GM19324 (cell line): ENCODE data around the gene ZFR.
"Not testable (repeated sequence)": the region's sequence is repeated elsewhere in the genome, so short reads cannot be mapped to it uniquely, and the experiment has no call there.

ENCODE experiments used
- ATAC-seq: cut with Tn5 transposase; IDR thresholded peaks from one replicate; pipeline ENCODE4 v1.9.1; 2021; ENCODE audit warnings: mild to moderate bottlenecking, moderate library complexity; ENCODE audit not compliant: unreplicated experiment, low FRiP score

ZFR gene

GRCh38 chr5:32453916-32454315 lies 9.4 kb upstream of the ZFR start:
- no peak for ATAC-seq

- not testable (repeated sequence) for ATAC-seq
Measured at GRCh38 chr5:32452316-32452715, 7.8 kb upstream of the ZFR start.

GRCh38 chr5:32450952-32451351 lies 6.4 kb upstream of the ZFR start:
- no peak for ATAC-seq

GRCh38 chr5:32449262-32449661 lies 4.7 kb upstream of the ZFR start:
- ATAC-seq = no peak

GRCh38 chr5:32446630-32447029 lies 2.1 kb upstream of the ZFR start:
- no peak for ATAC-seq

GRCh38 chr5:32445831-32446614 lies 1.5 kb upstream of the ZFR start:
- ATAC-seq = no peak

GRCh38 chr5:32445287-32445758 lies 783 bp upstream of the ZFR start:
- no peak for ATAC-seq

- peak; percentile 58 for ATAC-seq
Measured at GRCh38 chr5:32443541-32444430, 754 bp downstream of the ZFR start.

GRCh38 chr5:32443145-32443540 lies 1.4 kb downstream of the ZFR start:
- peak; percentile 5 for ATAC-seq

GRCh38 chr5:32439086-32439642 lies 5.4 kb downstream of the ZFR start:
- no peak for ATAC-seq

- no peak for ATAC-seq
Measured at GRCh38 chr5:32436553-32437242, 7.8 kb downstream of the ZFR start.

GRCh38 chr5:32435383-32435782 lies 9.2 kb downstream of the ZFR start:
- no peak for ATAC-seq

- no peak for ATAC-seq
Measured at GRCh38 chr5:32434221-32434620, 10.3 kb downstream of the ZFR start.

GRCh38 chr5:32432633-32433032 lies 11.9 kb downstream of the ZFR start:
- no peak for ATAC-seq

- ATAC-seq = not testable (repeated sequence)
Measured at GRCh38 chr5:32430825-32431224, 13.7 kb downstream of the ZFR start.

GRCh38 chr5:32428426-32428825 lies 16.1 kb downstream of the ZFR start:
- no peak for ATAC-seq

- ATAC-seq = no peak
Measured at GRCh38 chr5:32426440-32427151, 17.9 kb downstream of the ZFR start.

GRCh38 chr5:32422697-32423096 lies 21.8 kb downstream of the ZFR start:
- no peak for ATAC-seq

- ATAC-seq = no peak
Measured at GRCh38 chr5:32421075-32421474, 23.5 kb downstream of the ZFR start.

- no peak for ATAC-seq
Measured at GRCh38 chr5:32420506-32420905, 24.0 kb downstream of the ZFR start.
